GM19240 (cell line): ENCODE data around the gene RIMBP2.

Source experiments
- DNase-seq: peaks from one replicate; pipeline ENCODE4 v3.0.0; 2011; ENCODE audit warnings: low spot score; ENCODE audit not compliant: insufficient read length

The RIMBP2 gene

GRCh38 chr12:130569521-130569920 lies 146.6 kb downstream of the RIMBP2 start:
- DNase-seq = no peak

- DNase-seq = no peak
These were observed 147.6 kb downstream of the RIMBP2 start for GRCh38 chr12:130568501-130568900.

GRCh38 chr12:130568041-130568440 lies 148.1 kb downstream of the RIMBP2 start:
- DNase-seq = no peak

- DNase-seq = no peak
These were observed 149.5 kb downstream of the RIMBP2 start for GRCh38 chr12:130566446-130567155.

- DNase-seq = no peak
These were observed 150.9 kb downstream of the RIMBP2 start for GRCh38 chr12:130565189-130565588.

- DNase-seq = no peak
These were observed 152.8 kb downstream of the RIMBP2 start for GRCh38 chr12:130563323-130563722.

- DNase-seq = no peak
These were observed 153.4 kb downstream of the RIMBP2 start for GRCh38 chr12:130562716-130563115.

- no peak for DNase-seq
These were observed 155.8 kb downstream of the RIMBP2 start for GRCh38 chr12:130560321-130560720.

GRCh38 chr12:130559806-130560205 lies 156.3 kb downstream of the RIMBP2 start:
- DNase-seq = no peak

- no peak for DNase-seq
These were observed 158.0 kb downstream of the RIMBP2 start for GRCh38 chr12:130557886-130558765.

GRCh38 chr12:130557201-130557600 lies 158.9 kb downstream of the RIMBP2 start:
- DNase-seq = no peak

GRCh38 chr12:130556486-130557055 lies 159.5 kb downstream of the RIMBP2 start:
- no peak for DNase-seq

- DNase-seq = no peak
These were observed 160.2 kb downstream of the RIMBP2 start for GRCh38 chr12:130555628-130556485.

- DNase-seq = no peak
These were observed 160.9 kb downstream of the RIMBP2 start for GRCh38 chr12:130555221-130555620.

- DNase-seq = no peak
These were observed 163.6 kb downstream of the RIMBP2 start for GRCh38 chr12:130552483-130552996.

- no peak for DNase-seq
These were observed 166.7 kb downstream of the RIMBP2 start for GRCh38 chr12:130549361-130549760.

- no peak for DNase-seq
These were observed 168.5 kb downstream of the RIMBP2 start for GRCh38 chr12:130547480-130548155.

- DNase-seq = no peak
These were observed 169.6 kb downstream of the RIMBP2 start for GRCh38 chr12:130546494-130546893.

GRCh38 chr12:130545475-130545874 lies 170.6 kb downstream of the RIMBP2 start:
- no peak for DNase-seq

GRCh38 chr12:130540376-130540775 lies 175.7 kb downstream of the RIMBP2 start:
- no peak for DNase-seq
